K562 (cell line): Measurements from ENCODE around the gene MRPL58. TPM values are rescaled to one million over a fixed set of nuclear protein-coding genes. Genes with fewer than 3 reads are reported as not detected.

Source experiments
- BRD4 ChIP-seq: fragments of 200-600 bp; sonication (generic); IDR thresholded peaks from 2 replicates; pipeline ENCODE4 v1.6.1; 2017; ENCODE audit warnings: inconsistent platforms
- CREBBP ChIP-seq: IDR thresholded peaks from one replicate; pipeline ENCODE4 v1.6.1; 2012; ENCODE audit warnings: low read depth, mild to moderate bottlenecking, control low read depth, inconsistent platforms, low read length
- DIDO1 ChIP-seq: fragments of 450-650 bp; IDR thresholded peaks from 2 replicates; pipeline ENCODE4 v1.6.1; 2016; ENCODE audit warnings: low read depth, missing biosample characterization, missing genetic modification characterization
- ERF ChIP-seq: fragments of 450-650 bp; formaldehyde crosslinking; IDR thresholded peaks from 2 replicates; pipeline ENCODE4 v1.4.0; 2020; ENCODE audit warnings: mild to moderate bottlenecking, mixed read lengths
- GTF3C2 ChIP-seq: IDR thresholded peaks from 3 replicates; pipeline ENCODE4 v1.6.1; 2011; ENCODE audit warnings: borderline replicate concordance, mild to moderate bottlenecking, moderate library complexity; ENCODE audit not compliant: insufficient read length; ENCODE audit errors: extremely low read depth
- KDM5B ChIP-seq: fragments of 200-600 bp; sonication (generic); IDR thresholded peaks from 2 replicates; pipeline ENCODE4 v1.6.1; 2012; ENCODE audit warnings: low read depth, mild to moderate bottlenecking, moderate library complexity, low read length, control low read depth, inconsistent platforms; ENCODE audit not compliant: insufficient replicate concordance
- KHSRP ChIP-seq: fragments of 450-650 bp; IDR thresholded peaks from 2 replicates; pipeline ENCODE4 v1.6.1; 2017
- MTA3 ChIP-seq: fragments of 450-650 bp; formaldehyde crosslinking; IDR thresholded peaks from 2 replicates; pipeline ENCODE4 v1.6.1; 2017; ENCODE audit warnings: mild to moderate bottlenecking, borderline replicate concordance
- POLR2B ChIP-seq: fragments of 450-650 bp; IDR thresholded peaks from 2 replicates; pipeline ENCODE4 v1.6.1; 2018; ENCODE audit warnings: low read depth; ENCODE audit not compliant: partially characterized antibody
- SMC3 ChIP-seq: conservative IDR thresholded peaks from 2 replicates; pipeline ENCODE4 v1.6.1; 2011; ENCODE audit warnings: low read depth, low read length, improper control_type of control experiment; ENCODE audit not compliant: insufficient read depth
- VEZF1 ChIP-seq: fragments of 200-800 bp; sonication (Bioruptor generic); IDR thresholded peaks from 2 replicates; pipeline ENCODE4 v1.6.1; 2017; ENCODE audit warnings: missing genetic modification characterization, missing compliant biosample characterization
- polyA plus RNA-seq, 8 experiments: library from polyadenylated mRNA; depleted of rRNA in 4 of 8; stranded (reverse) in 5 of 8; unstranded in 3 of 8; fragments of >200 nt; fragmentation: Nextera tagmentation in 2 of 8; fragmentation: Illumina TruSeq in 1 of 8; extraction: Ambion mirVana in 2 of 8; extraction: Trizol in 1 of 8; gene quantifications; 2 replicates each; pipeline versions ENCODE4 v1.2.1 to v1.2.3, GENCODE V29; 2011 to 2014; ENCODE audit warnings: inconsistent platforms in 1 of 8, missing spikeins in 1 of 8
- total RNA-seq, 7 experiments: library from RNA; depleted of rRNA in 6 of 7; stranded (reverse); fragments of >200 nt in 6 of 7; fragmentation: Illumina TruSeq in 2 of 7; extraction: Trizol in 2 of 7; gene quantifications; 2 replicates each; pipeline versions ENCODE4 v1.2.1 to v1.2.3, GENCODE V29; 2011 to 2021; ENCODE audit warnings: low replicate concordance in 1 of 7
- TF ChIP-seq, protein P1 (sequence below): fragments of 250-450 bp; sonication (Bioruptor Pico); IDR thresholded peaks from 2 replicates; pipeline ENCODE4 v1.9.0; 2021; ENCODE audit warnings: mild to moderate bottlenecking, inconsistent platforms
- TF ChIP-seq, protein P2 (sequence below): fragments of 250-450 bp; sonication (Bioruptor Pico); IDR thresholded peaks from 2 replicates; pipeline ENCODE4 v1.6.1; 2021; ENCODE audit warnings: mild to moderate bottlenecking
- TF ChIP-seq, protein P3 (sequence below): sonication (generic); formaldehyde crosslinking; IDR thresholded peaks from 2 replicates; pipeline ENCODE4 v1.8.1; 2023; ENCODE audit warnings: mild to moderate bottlenecking, missing genetic modification reagents

MRPL58 gene
- total and polyA plus RNA-seq, 9 of the 15 experiments (the other 6 are each of a cell fraction or from before 2014, with no cell fraction given) = 30.8 to 107 (median 72.4) TPM

DNA sequence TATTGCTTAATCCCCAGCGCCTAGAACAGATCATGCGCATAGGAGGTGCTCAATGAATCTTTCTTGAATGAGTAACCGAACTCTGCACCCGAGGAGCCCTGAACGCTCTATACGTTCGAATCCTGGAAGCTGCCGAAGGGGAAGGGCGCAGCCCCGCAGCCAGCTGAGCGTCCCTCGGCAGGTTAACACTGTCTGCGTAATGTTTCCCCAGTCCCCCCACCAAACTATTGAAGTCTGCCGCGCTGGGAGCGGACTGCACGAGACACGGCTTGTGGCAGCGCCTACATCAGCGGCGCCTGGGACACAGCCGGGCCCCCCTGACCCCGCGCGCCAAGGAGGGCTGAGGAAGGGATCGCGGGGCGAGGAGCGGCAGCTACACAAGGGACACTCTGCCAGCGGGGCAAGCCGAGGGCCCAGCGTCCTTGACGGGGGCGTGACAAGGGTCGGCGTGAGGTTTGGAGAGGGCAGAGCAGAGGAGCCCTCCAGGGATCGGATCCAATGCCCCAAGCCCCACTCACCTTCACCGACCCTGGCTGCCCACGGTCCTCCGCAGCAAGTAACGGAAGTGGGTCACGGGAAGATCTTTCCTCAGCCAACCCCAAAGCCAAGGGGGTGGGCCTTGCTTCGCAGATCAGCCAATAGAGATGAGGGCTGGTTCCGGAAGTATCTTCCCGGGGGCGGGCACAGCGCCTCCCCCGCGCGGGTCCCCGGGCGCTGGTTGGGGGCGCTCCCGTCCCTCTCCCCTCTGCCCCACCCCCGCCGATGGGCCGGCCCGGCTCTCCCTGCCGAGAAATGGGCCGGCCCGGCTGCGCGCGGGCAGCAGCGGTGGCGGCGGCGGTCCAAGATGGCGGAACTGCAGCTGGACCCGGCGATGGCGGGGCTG, 34.2 kb downstream of the MRPL58 start, which contains the start of the genes ATP5PD and KCTD2 (continued):
- TF ChIP-seq, protein P1, sequence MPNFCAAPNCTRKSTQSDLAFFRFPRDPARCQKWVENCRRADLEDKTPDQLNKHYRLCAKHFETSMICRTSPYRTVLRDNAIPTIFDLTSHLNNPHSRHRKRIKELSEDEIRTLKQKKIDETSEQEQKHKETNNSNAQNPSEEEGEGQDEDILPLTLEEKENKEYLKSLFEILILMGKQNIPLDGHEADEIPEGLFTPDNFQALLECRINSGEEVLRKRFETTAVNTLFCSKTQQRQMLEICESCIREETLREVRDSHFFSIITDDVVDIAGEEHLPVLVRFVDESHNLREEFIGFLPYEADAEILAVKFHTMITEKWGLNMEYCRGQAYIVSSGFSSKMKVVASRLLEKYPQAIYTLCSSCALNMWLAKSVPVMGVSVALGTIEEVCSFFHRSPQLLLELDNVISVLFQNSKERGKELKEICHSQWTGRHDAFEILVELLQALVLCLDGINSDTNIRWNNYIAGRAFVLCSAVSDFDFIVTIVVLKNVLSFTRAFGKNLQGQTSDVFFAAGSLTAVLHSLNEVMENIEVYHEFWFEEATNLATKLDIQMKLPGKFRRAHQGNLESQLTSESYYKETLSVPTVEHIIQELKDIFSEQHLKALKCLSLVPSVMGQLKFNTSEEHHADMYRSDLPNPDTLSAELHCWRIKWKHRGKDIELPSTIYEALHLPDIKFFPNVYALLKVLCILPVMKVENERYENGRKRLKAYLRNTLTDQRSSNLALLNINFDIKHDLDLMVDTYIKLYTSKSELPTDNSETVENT (CRISPR knock-in tag) = peak; percentile 81
- TF ChIP-seq ERF (CRISPR knock-in tag) = peak; percentile 64; the same call in 1 of the 2 replicates
- TF ChIP-seq CREBBP = no peak
- TF ChIP-seq BRD4 = no peak
- peak; percentile 91 for TF ChIP-seq POLR2B
- no peak for TF ChIP-seq KHSRP
- peak; percentile 92 for TF ChIP-seq VEZF1 (CRISPR knock-in tag)
- peak; percentile 57; the same call in 1 of the 2 replicates for TF ChIP-seq DIDO1 (tag)
- TF ChIP-seq, protein P2, sequence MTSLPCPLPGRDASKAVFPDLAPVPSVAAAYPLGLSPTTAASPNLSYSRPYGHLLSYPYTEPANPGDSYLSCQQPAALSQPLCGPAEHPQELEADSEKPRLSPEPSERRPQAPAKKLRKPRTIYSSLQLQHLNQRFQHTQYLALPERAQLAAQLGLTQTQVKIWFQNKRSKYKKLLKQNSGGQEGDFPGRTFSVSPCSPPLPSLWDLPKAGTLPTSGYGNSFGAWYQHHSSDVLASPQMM (CRISPR knock-in tag) = no peak
- peak; percentile 72 for TF ChIP-seq KDM5B
- TF ChIP-seq, protein P3, sequence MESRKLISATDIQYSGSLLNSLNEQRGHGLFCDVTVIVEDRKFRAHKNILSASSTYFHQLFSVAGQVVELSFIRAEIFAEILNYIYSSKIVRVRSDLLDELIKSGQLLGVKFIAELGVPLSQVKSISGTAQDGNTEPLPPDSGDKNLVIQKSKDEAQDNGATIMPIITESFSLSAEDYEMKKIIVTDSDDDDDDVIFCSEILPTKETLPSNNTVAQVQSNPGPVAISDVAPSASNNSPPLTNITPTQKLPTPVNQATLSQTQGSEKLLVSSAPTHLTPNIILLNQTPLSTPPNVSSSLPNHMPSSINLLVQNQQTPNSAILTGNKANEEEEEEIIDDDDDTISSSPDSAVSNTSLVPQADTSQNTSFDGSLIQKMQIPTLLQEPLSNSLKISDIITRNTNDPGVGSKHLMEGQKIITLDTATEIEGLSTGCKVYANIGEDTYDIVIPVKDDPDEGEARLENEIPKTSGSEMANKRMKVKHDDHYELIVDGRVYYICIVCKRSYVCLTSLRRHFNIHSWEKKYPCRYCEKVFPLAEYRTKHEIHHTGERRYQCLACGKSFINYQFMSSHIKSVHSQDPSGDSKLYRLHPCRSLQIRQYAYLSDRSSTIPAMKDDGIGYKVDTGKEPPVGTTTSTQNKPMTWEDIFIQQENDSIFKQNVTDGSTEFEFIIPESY = peak; percentile 55
- TF ChIP-seq GTF3C2 = no peak
- peak; percentile 91 for TF ChIP-seq MTA3
- no peak for TF ChIP-seq SMC3
